ENCODE data around the gene TRAK2. TPM values are rescaled to one million over a fixed set of nuclear protein-coding genes. Genes with fewer than 3 reads are reported as not detected.
"Not testable (repeated sequence)": the region's sequence is repeated elsewhere in the genome, so short reads cannot be mapped to it uniquely, and the experiment has no call there.

TRAK2 gene
- total RNA-seq, 1 donor from 2014 or later = 26.6 TPM

DNA sequence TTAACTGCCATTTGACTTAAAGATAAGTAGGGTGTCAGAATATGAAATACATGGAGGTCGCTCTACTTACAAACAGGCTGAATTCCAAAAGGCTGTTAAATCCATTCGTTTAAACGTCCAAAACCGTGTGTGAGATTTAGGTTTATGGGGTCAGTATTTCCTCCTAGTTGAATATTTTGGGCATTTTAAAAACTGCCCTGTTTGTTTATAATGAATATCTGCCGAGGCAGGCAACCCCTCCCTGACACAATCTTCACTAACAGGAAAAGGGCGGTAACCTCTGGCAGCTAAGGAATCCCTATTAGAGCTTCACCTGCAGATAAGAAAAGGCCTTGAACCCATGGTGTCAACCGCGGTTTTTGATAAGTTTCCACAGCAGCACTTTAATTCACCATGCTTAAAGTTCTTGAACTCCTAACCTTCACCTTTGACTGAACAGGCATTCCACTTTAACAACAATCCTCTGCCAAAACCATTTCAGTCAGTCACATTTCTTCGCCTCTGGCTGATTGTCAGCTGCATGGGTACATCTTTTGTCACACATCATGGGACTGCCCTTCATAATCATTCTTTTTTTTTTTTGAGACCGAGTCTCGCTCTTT lies 17.8 kb downstream of the TRAK2 start:
- no peak for DNase-seq (ENCODE audit: low read depth)
- H3K27me3 ChIP-seq (ENCODE audit: control insufficient read depth, insufficient read depth, low read length) = no peaks in the 10 kb centered on the region
- no peaks in the 10 kb centered on the region for H3K36me3 ChIP-seq (ENCODE audit: control insufficient read depth, insufficient read depth, low read length)
- H3K4me3 ChIP-seq (ENCODE audit: low read depth, low read length) = no peak overlapping the region
- TF ChIP-seq, protein P1, sequence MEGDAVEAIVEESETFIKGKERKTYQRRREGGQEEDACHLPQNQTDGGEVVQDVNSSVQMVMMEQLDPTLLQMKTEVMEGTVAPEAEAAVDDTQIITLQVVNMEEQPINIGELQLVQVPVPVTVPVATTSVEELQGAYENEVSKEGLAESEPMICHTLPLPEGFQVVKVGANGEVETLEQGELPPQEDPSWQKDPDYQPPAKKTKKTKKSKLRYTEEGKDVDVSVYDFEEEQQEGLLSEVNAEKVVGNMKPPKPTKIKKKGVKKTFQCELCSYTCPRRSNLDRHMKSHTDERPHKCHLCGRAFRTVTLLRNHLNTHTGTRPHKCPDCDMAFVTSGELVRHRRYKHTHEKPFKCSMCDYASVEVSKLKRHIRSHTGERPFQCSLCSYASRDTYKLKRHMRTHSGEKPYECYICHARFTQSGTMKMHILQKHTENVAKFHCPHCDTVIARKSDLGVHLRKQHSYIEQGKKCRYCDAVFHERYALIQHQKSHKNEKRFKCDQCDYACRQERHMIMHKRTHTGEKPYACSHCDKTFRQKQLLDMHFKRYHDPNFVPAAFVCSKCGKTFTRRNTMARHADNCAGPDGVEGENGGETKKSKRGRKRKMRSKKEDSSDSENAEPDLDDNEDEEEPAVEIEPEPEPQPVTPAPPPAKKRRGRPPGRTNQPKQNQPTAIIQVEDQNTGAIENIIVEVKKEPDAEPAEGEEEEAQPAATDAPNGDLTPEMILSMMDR (IDR thresholded peaks at IDR 0.05; ENCODE audit: insufficient read depth, low read length, poor library complexity, severe bottlenecking) = no peak

DNA sequence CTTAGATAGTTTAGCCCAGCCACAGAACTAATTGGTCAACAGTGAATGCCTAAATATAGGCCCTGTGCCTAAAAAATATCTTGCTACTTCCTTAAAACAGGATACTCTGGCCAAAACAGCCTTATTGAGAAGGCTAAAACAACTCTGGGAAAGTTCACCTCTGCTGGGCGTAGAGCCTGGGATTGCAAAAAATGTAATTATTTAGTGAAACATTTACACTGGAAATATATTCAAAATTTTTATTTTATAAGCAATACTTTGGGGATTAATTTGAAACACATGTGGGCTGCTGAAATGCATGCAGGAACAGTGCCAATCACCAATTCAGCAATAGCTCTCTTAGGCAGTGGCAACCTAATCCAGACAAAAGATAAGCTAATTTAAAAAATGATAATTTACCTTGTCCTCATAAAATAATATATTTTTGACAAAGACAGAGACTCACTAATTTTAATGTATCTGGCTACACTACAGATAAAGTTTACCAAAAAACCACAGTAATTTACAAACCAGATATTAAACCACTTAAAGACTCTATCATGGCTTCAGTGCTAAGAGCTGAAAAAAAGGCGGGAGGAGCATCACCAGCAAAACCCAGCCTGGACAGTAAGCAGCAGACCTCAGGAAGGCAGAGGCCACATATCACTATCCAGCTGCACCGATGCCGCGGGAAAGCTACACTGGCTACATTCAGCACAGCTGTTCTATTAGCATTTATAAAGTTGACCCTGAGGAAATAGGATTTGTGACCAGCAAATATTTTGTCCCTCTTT lies 18.5 kb downstream of the TRAK2 start:
- no peaks in the 10 kb centered on the region for H3K36me3 ChIP-seq (ENCODE audit: control insufficient read depth, insufficient read depth, low read length)
- no peaks in the 10 kb centered on the region for H3K27me3 ChIP-seq (ENCODE audit: control insufficient read depth, insufficient read depth, low read length)
- no peak for DNase-seq (ENCODE audit: low read depth)
- TF ChIP-seq, protein P1 (IDR thresholded peaks at IDR 0.05; ENCODE audit: insufficient read depth, low read length, poor library complexity, severe bottlenecking) = no peak
- H3K4me3 ChIP-seq (ENCODE audit: low read depth, low read length) = no peak overlapping the region

DNA sequence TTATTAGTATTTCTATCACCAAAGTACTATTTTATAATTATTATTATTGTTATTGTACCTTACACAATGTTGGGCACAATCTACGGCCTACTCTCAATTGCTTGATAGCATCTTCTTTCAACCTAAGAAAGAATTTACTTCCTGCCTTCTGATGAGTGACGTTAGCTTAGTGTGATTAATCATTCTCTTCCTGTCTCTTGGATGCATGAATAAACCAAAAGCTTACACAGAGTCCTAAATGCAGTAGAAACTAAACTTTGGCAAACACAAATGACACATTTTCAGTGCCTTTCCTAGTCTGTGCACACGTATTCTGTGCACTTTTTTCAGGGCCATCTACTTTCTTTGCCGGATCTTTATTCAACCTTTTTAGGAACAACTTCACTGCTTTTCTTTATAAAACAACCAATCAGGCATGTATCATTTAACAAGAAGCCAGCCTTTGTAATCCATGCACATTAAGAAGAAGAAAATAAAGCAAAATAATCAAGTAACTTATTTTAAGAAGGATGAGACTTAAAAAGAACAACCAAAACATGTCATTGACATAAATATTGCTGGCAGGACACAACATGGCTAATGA lies 19.1 kb downstream of the TRAK2 start:
- Histone ChIP-seq H3K36me3 (ENCODE audit: control insufficient read depth, insufficient read depth, low read length) (no peaks in the 10 kb centered on the region), H3K27me3 (ENCODE audit: control insufficient read depth, insufficient read depth, low read length) (no peaks in the 10 kb centered on the region), H3K4me3 (ENCODE audit: low read depth, low read length) (no peak overlapping the region)
- TF ChIP-seq, protein P1 (IDR thresholded peaks at IDR 0.05; ENCODE audit: insufficient read depth, low read length, poor library complexity, severe bottlenecking) = no peak
- peak; percentile 50 for DNase-seq (ENCODE audit: low read depth)

DNA sequence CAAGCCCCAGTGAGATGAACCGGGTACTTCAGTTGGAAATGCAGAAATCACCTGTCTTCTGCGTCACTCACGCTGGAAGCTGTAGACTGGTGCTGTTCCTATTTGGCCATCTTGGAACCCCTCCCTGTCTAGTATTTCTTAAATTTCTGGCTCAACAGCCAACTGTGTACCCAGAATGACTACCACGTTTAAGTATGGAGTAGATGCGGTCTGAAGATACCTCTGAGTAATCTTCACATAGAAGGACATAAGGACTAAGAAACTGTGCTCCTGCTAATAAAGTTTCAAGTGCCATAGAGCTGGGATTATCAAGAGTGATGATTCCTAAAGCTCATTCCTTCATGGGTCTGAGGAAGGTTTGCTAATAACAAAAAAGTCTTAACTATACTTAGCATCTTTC lies 20.4 kb downstream of the TRAK2 start:
- no peak overlapping the region for H3K4me3 ChIP-seq (ENCODE audit: low read depth, low read length)
- TF ChIP-seq, protein P1 (IDR thresholded peaks at IDR 0.05; ENCODE audit: insufficient read depth, low read length, poor library complexity, severe bottlenecking) = no peak
- DNase-seq (ENCODE audit: low read depth) = no peak
- H3K36me3 ChIP-seq (ENCODE audit: control insufficient read depth, insufficient read depth, low read length) = no peaks in the 10 kb centered on the region
- no peaks in the 10 kb centered on the region for H3K27me3 ChIP-seq (ENCODE audit: control insufficient read depth, insufficient read depth, low read length)

DNA sequence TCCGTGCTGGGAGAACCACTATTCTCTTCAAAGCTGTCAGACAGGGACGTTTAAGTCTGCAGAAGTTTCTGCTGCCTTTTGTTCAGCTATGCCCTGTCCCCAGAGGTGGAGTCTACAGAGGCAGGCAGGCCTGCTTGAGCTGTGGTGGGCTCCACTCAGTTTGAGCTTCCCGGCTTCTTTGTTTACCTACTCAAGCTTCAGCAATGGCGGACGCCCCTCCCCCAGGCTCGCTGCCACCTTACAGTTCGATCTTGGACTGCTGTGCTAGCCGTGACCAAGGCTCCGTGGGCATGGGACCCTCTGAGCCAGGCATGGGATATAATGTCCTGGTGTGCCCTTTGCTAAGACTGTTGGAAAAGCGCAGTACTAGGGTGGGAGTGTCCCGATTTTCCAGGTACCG lies 20.9 kb downstream of the TRAK2 start:
- H3K36me3 ChIP-seq (ENCODE audit: control insufficient read depth, insufficient read depth, low read length); H3K4me3 ChIP-seq (ENCODE audit: low read depth, low read length); DNase-seq (ENCODE audit: low read depth); H3K27me3 ChIP-seq (ENCODE audit: control insufficient read depth, insufficient read depth, low read length): not testable (repeated sequence)

DNA sequence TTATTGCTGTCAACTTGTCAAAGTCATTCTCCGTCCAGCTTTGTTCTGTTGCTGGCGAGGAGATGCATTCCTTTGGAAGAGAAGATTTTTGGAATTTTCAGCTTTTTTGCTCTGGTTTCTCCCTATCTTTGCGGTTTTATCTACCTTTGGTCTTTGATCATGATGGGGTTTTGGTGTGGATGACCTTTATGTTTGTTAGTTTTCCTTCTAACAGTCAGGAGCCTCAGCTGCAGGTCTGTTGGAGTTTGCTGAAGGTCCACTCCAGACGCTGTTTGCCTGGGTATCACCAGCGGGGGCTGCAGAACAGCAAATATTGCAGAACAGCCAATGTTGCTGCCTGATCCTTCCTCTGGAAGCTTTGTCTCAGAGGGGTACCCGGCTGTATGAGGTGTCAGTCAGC lies 21.4 kb downstream of the TRAK2 start:
- not testable (repeated sequence) for H3K4me3 ChIP-seq (ENCODE audit: low read depth, low read length); H3K27me3 ChIP-seq (ENCODE audit: control insufficient read depth, insufficient read depth, low read length); DNase-seq (ENCODE audit: low read depth); H3K36me3 ChIP-seq (ENCODE audit: control insufficient read depth, insufficient read depth, low read length)

DNA sequence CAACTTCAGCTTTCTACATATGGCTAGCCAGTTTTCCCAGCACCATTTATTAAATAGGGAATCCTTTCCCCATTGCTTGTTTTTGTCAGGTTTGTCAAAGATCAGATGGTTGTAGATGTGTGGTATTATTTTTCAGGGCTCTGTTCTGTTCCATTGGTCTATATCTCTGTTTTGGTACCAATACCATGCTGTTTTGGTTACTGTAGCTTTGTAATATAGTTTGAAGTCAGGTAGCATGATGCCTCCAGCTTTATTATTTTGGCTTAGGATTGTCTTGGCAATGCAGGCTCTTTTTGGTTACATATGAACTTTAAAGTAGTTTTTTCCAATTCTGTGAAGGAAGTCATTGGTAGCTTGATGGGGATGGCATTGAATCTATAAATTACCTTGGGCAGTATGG lies 22.9 kb downstream of the TRAK2 start:
- not testable (repeated sequence) for H3K27me3 ChIP-seq (ENCODE audit: control insufficient read depth, insufficient read depth, low read length); DNase-seq (ENCODE audit: low read depth); H3K4me3 ChIP-seq (ENCODE audit: low read depth, low read length); H3K36me3 ChIP-seq (ENCODE audit: control insufficient read depth, insufficient read depth, low read length)

Data from kidney epithelial cell (primary cell).